Activated T-helper 9 cell treated with anti-CD3 and anti-CD28 coated beads, Interleukin-2, amount 50 U/mL, for 16 hours (primary cell): ENCODE results near the gene LSG1.

Source experiments
- DNase-seq: peaks from one replicate; pipeline ENCODE4 v3.0.0-alpha.2; 2020; ENCODE audit warnings: low read depth

Gene LSG1

GRCh38 chr3:194671900-194672808 is at the start of gene LSG1:
Gene LSG1 (minus strand): TSS chr3:194672191. CDS start chr3:194672162, 29 bp downstream.
- peak; percentile 81 for DNase-seq

GRCh38 chr3:194720048-194720447 is 48.1 kb upstream of the LSG1 start:
- no peak for DNase-seq

GRCh38 chr3:194718079-194718478 is 46.1 kb upstream of the LSG1 start:
- no peak for DNase-seq

GRCh38 chr3:194715022-194715800 is 43.2 kb upstream of the LSG1 start:
- no peak for DNase-seq

GRCh38 chr3:194714564-194714963 is 42.6 kb upstream of the LSG1 start:
- no peak for DNase-seq

GRCh38 chr3:194714137-194714455 is 42.1 kb upstream of the LSG1 start:
- no peak for DNase-seq

- DNase-seq, result no peak
Observed at GRCh38 chr3:194713299-194714136, 41.5 kb upstream of the LSG1 start.

GRCh38 chr3:194711913-194712312 is 39.9 kb upstream of the LSG1 start:
- DNase-seq, result no peak

- no peak for DNase-seq
Observed at GRCh38 chr3:194711286-194711685, 39.3 kb upstream of the LSG1 start.

GRCh38 chr3:194707147-194707540 is 35.2 kb upstream of the LSG1 start:
- no peak for DNase-seq

GRCh38 chr3:194705761-194706160 is 33.8 kb upstream of the LSG1 start:
- no peak for DNase-seq

- no peak for DNase-seq
Observed at GRCh38 chr3:194705227-194705626, 33.2 kb upstream of the LSG1 start.

- DNase-seq, result no peak
Observed at GRCh38 chr3:194702545-194702944, 30.6 kb upstream of the LSG1 start.

GRCh38 chr3:194696702-194697101 is 24.7 kb upstream of the LSG1 start:
- no peak for DNase-seq

- DNase-seq, result no peak
Observed at GRCh38 chr3:194691481-194692283, 19.7 kb upstream of the LSG1 start.

- no peak for DNase-seq
Observed at GRCh38 chr3:194690501-194691372, 18.7 kb upstream of the LSG1 start.

- no peak for DNase-seq
Observed at GRCh38 chr3:194689493-194689944, 17.5 kb upstream of the LSG1 start.

GRCh38 chr3:194688946-194689345 is 17.0 kb upstream of the LSG1 start:
- no peak for DNase-seq

- DNase-seq, result no peak
Observed at GRCh38 chr3:194688200-194688740, 16.3 kb upstream of the LSG1 start.

- DNase-seq, result peak; percentile 69
Observed at GRCh38 chr3:194687638-194688199, 15.7 kb upstream of the LSG1 start.
